HG02884 (cell line): ENCODE results near the gene ABLIM2.

Experiments
- ATAC-seq: cut with Tn5 transposase; IDR thresholded peaks from one replicate; pipeline ENCODE4 v1.9.1; 2021; ENCODE audit warnings: mild to moderate bottlenecking, moderate library complexity; ENCODE audit not compliant: unreplicated experiment

Gene ABLIM2

GRCh38 chr4:7990807-7991459, 167.7 kb downstream of the ABLIM2 start:
- no peak for ATAC-seq

DNA sequence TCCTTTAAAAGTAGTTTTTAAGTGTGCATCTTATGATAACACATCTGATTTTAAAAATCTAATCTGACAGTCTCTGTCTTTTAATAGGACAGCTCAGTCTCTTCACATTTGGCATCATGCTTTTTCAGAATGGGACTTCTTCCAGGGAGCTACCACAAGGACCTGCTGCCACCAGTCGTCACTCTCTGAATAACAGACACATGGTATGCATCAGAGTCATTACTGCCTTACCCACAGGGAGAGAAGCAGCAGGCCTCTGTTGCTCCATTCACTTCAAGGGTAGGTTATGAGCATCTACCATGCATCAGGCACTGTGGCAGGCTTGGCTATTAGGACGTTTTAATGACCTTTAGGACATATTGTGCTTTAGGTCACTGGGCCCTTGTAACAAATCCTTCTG, 169.0 kb downstream of the ABLIM2 start:
- no peak for ATAC-seq

DNA sequence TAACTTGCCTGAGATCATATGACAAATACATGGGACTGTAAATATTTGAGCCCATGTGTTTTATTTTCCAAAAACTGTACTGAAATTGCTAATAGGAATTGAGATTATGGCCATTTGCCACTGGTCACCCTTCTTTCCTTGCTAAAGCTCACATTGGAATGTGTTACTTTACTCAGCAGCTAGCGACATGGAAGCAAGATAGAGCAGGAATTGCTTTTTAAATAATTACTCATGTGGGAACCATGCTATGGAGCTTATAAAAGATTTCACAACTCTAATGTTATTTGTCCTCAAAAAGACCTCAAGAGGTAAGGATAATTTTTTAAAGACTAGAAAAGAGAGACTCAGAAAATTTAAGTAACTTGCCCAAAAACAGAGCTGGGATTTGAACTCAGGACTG, 170.2 kb downstream of the ABLIM2 start:
- ATAC-seq: no peak

GRCh38 chr4:7987148-7987989, 171.2 kb downstream of the ABLIM2 start:
- peak; percentile 84 for ATAC-seq

GRCh38 chr4:7985891-7986441, 172.6 kb downstream of the ABLIM2 start:
- no peak for ATAC-seq

- no peak for ATAC-seq
Observed at GRCh38 chr4:7985072-7985471, 173.5 kb downstream of the ABLIM2 start.

- no peak for ATAC-seq
Observed at GRCh38 chr4:7984286-7984925, 174.2 kb downstream of the ABLIM2 start.

DNA sequence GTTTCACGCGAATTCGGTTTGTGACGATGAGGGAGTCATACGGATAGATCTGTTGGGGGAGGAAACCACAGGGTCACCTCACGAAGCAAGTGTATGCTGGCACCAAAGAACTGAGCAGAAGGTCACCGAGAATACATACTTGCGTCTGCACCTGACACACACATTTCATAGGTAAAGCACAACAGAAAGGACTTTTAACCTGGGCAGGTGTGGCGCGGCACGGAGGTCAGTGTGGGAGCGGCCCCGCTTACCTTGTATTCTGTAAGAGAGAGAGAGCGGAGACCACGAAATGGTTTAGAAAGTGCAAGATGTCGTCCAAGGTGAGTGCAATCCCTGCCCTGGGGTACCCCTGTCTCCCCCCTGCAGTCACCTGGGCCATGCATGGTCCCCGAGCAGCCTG, 175.3 kb downstream of the ABLIM2 start:
- no peak for ATAC-seq

DNA sequence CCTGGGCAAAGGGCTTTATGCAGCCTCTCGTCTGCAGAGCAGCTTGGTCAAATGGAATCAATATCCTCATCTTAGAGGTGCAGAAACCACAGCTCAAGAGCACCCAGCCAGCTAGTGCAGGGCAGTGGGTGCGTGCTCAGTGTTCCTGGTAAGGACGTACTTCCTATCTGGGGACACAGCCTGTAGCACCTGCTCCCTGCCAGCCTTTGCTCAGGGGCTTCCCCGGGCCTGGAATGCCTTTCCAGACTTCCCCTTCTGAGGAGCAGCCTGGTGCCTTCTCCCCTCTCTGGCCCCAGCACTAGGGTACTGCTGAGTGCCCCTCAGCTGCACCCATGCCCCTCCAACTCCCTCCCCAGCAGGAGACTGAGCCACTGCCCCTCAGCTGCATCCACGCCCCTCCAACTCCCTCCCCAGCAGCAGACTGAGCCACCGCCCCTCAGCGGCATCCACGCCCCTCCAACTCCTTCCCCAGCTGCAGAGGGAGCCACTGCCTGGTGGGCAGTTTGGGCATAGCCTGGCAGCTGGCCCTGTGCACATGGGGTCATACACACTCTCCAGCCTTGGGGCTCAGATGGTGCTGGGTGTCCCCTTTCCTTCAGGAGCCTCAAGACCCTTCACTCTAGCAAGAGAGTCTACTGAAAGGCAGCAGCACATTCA, 176.7 kb downstream of the ABLIM2 start:
- no peak for ATAC-seq

DNA sequence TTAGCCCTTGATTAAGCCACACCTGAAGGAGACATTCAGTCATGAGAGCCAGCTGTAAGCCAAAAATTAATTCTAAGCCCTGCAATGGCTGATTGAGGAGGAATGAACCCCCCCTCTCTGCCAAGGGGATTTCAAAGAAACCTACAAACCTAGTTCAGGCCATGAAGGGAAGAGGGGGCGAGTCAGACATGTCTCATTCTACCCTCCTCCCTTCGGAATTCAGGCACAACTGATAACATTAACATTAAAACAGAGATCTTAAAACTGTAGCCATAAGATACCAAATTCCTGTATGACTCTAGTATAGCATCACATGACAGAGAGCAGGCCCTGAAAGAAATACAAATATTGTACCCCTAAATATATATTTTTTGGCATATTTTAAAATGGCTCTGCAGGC, 178.6 kb downstream of the ABLIM2 start:
- no peak for ATAC-seq

GRCh38 chr4:7979652-7979968, 179.0 kb downstream of the ABLIM2 start:
- ATAC-seq: no peak

- no peak for ATAC-seq
Observed at GRCh38 chr4:7978907-7979651, 179.5 kb downstream of the ABLIM2 start.

DNA sequence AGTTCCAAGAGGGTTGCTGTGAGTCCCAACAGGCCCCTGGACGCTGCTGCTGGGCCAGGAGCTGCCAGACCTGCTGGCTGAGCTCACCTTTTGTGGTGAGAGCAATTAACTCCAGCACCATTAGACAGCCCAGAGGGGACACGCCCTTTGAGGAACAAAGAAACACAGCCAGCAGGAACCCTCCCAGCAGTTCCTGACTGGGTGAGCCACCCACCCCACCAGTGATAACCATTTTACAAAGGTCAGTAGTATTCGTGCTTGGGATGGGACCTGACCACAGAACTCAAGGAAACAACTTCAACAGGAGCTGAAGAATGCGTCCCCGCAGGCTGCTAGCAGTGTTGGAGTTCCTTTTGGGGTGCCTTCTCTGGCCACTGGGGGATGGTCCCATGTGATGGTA, 180.1 kb downstream of the ABLIM2 start:
- ATAC-seq: no peak

DNA sequence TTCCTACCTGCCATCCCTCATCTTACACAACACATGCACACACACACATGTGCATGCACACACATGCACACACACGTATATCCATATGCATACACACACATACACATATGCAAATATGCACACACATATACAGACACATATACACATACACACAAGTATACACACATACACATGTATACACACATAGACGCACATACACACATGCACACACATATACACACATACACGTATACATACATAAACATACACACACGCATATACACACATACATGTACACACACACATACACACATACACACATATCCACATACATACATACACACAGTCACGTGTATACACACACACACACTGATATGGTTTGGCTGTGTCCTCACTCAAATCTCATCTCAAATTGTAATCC, 182.0 kb downstream of the ABLIM2 start:
- no peak for ATAC-seq

- no peak for ATAC-seq
Observed at GRCh38 chr4:7976025-7976424, 182.6 kb downstream of the ABLIM2 start.

GRCh38 chr4:7974425-7974824, 184.2 kb downstream of the ABLIM2 start:
- no peak for ATAC-seq

DNA sequence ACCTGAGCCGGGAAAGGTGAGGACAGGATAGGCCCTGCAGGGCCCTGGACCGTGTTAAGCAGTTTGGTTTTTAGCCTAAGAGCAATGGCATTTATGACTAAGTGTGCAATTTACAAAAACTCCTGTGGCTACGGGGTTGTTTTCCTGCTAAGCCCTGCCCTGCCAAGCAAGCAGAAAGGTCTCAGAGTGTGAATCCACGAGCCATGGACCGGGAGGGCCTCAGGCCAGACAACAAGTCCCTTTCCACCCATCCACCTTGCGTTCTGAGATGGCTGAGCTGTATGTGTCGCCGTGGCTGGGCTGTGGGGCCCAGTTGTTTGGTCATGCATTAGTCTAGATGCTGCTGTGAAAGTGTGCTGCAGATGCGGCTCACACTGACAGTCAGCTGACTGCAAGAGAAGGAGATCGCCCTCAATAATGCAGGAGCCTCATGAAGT, 185.1 kb downstream of the ABLIM2 start:
- no peak for ATAC-seq

GRCh38 chr4:7971881-7972500, 186.6 kb downstream of the ABLIM2 start:
- no peak for ATAC-seq

GRCh38 chr4:7971159-7971631, 187.4 kb downstream of the ABLIM2 start:
- ATAC-seq: no peak

DNA sequence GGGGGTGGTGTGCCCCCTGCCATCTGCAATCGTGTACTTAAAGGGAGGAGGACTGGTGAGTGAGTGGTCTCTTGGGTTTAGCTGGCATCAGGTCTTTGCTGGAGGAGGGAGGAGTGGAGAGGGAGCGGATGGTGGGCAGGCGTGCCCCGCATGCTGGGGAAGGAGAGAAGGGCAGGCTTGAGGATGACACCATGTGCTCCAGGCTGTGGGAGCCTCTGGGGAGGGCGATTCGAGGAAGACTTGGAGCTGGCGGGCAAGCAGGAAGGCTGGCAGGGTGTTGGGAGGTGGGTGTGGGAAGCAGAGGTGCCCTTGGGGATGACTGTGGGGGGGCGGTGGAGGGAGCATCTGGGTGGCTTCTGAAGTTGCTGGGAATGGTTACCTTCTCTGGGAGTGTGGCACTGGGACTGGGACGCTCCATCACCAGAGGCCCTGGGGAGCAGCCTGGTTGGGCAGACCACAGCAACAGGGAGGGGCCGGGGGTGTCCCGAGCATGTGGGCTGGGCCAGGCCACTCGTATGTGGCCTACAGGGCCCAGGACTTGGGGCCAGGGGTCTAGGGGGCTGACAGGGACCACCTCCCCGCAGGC, 188.2 kb downstream of the ABLIM2 start:
- ATAC-seq: peak; percentile 7
